ENCODE measurements around the gene GPR37L1.
"Not testable (repeated sequence)": the region's sequence is repeated elsewhere in the genome, so short reads cannot be mapped to it uniquely, and the experiment has no call there.

GPR37L1 gene

DNA sequence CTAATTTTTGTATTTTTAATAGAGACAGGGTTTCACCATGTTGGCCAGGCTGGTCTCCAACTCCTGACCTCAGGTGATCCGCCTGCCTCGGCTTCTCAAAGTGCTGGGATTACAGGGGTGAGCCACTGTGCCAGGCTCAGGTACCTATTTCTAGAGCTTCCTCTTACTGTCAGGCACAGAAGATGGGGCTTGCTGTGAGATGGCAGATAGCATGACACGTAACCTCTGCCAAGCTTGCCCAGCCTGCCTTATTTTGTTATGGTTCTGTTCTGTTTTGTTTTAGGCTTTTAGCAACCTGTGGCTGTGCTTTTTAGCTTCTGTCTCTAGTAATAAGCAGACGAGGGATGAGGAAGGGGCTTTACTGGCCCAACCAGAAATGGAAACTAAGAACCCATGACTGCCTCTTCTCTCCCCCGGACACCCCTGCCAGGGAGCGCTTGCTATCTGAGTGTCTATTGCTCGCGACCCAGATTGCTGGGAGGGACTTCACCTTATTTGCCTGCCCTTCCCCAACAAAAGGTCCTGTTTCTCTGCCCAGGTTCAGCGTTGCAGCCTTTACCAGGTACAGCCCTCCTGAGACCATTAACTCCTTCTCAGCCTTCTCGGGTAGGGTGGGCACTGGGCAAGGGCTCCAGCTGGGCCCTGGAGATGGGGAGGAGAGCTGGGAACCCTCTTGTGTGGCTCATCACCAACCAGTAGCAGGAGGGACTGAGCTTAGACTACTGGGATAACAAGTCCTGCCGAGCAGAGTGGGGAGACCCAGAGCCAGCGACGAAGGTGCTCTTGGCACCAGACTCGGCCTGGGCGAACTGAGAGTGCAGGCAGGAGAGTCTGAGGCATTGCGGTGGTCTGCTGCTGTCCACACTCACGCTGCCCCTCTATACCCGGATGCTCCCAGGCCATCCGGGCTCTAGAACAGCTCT, 57.4 kb downstream of the GPR37L1 start:
- DNase-seq (ENCODE audit: low read depth in 1 of 2, low spot score in 1 of 2), result no peak
- TF ChIP-seq, protein P1, sequence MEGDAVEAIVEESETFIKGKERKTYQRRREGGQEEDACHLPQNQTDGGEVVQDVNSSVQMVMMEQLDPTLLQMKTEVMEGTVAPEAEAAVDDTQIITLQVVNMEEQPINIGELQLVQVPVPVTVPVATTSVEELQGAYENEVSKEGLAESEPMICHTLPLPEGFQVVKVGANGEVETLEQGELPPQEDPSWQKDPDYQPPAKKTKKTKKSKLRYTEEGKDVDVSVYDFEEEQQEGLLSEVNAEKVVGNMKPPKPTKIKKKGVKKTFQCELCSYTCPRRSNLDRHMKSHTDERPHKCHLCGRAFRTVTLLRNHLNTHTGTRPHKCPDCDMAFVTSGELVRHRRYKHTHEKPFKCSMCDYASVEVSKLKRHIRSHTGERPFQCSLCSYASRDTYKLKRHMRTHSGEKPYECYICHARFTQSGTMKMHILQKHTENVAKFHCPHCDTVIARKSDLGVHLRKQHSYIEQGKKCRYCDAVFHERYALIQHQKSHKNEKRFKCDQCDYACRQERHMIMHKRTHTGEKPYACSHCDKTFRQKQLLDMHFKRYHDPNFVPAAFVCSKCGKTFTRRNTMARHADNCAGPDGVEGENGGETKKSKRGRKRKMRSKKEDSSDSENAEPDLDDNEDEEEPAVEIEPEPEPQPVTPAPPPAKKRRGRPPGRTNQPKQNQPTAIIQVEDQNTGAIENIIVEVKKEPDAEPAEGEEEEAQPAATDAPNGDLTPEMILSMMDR (IDR thresholded peaks at IDR 0.05; ENCODE audit: insufficient read depth, low read length), result no peak
- no peak for TF ChIP-seq SPI1 (IDR thresholded peaks at IDR 0.05; ENCODE audit: borderline replicate concordance, low read depth)
- TF ChIP-seq GABPA (IDR thresholded peaks at IDR 0.05; ENCODE audit: low read depth), result no peak
- TF ChIP-seq, protein P2, sequence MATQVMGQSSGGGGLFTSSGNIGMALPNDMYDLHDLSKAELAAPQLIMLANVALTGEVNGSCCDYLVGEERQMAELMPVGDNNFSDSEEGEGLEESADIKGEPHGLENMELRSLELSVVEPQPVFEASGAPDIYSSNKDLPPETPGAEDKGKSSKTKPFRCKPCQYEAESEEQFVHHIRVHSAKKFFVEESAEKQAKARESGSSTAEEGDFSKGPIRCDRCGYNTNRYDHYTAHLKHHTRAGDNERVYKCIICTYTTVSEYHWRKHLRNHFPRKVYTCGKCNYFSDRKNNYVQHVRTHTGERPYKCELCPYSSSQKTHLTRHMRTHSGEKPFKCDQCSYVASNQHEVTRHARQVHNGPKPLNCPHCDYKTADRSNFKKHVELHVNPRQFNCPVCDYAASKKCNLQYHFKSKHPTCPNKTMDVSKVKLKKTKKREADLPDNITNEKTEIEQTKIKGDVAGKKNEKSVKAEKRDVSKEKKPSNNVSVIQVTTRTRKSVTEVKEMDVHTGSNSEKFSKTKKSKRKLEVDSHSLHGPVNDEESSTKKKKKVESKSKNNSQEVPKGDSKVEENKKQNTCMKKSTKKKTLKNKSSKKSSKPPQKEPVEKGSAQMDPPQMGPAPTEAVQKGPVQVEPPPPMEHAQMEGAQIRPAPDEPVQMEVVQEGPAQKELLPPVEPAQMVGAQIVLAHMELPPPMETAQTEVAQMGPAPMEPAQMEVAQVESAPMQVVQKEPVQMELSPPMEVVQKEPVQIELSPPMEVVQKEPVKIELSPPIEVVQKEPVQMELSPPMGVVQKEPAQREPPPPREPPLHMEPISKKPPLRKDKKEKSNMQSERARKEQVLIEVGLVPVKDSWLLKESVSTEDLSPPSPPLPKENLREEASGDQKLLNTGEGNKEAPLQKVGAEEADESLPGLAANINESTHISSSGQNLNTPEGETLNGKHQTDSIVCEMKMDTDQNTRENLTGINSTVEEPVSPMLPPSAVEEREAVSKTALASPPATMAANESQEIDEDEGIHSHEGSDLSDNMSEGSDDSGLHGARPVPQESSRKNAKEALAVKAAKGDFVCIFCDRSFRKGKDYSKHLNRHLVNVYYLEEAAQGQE (IDR thresholded peaks at IDR 0.05; ENCODE audit: insufficient replicate concordance, low read depth), result no peak
- no peak for TF ChIP-seq POLR2AphosphoS5 (IDR thresholded peaks at IDR 0.05; ENCODE audit: low read depth)
- Histone ChIP-seq H3K27ac (replicated peaks) (no peak overlapping the region), H3K27me3 (ENCODE audit: insufficient read depth, poor library complexity, severe bottlenecking) (no peaks in the 10 kb centered on the region), H3K4me3 (replicated peaks; ENCODE audit: insufficient read depth, low read length) (no peak overlapping the region)

DNA sequence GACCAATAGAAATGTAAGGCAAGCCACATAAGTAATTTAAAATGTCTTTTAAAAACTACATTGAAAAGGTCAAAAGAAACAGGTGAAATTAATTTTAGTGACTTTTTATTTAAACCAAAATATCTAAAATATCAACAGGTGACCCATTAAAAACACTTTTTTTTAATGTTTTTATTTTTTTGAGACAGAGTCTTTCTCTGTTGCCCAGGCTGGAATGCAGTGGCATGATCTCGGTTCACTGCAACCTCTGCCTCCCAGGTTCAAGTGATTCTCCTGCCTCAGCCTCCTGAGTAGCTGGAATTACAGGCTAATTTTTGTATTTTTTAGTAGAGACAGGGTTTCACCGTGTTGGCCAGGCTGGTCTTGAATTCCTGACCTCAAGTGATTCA, 58.0 kb downstream of the GPR37L1 start:
- DNase-seq (ENCODE audit: low read depth in 1 of 2, low spot score in 1 of 2); H3K27ac ChIP-seq (replicated peaks); H3K4me3 ChIP-seq (replicated peaks; ENCODE audit: insufficient read depth, low read length); H3K27me3 ChIP-seq (ENCODE audit: insufficient read depth, poor library complexity, severe bottlenecking): not testable (repeated sequence)

DNA sequence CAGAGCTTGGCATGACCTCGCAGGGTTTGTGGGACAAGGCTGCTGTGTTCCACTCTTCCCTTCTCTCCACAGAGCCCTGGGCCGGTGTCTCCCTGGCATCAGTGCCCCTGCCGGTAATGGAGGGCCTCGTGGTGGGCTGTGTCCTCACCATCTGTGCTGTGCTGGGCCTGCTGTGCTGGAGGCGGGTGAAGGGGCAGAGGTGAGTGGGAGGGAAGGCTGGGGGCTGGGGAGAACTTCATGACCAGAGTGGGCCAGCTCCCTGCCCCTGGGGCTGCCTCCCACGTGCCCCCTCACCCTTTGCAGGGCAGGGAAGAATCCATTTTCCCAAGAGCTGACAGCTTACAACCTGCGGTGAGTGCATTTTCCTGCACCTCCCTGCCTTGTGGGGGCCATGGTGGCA, 58.9 kb downstream of the GPR37L1 start:
- TF ChIP-seq, protein P2 (IDR thresholded peaks at IDR 0.05; ENCODE audit: insufficient replicate concordance, low read depth), result no peak
- TF ChIP-seq SPI1 (IDR thresholded peaks at IDR 0.05; ENCODE audit: borderline replicate concordance, low read depth), result no peak
- TF ChIP-seq, protein P1 (IDR thresholded peaks at IDR 0.05; ENCODE audit: insufficient read depth, low read length), result no peak

DNA sequence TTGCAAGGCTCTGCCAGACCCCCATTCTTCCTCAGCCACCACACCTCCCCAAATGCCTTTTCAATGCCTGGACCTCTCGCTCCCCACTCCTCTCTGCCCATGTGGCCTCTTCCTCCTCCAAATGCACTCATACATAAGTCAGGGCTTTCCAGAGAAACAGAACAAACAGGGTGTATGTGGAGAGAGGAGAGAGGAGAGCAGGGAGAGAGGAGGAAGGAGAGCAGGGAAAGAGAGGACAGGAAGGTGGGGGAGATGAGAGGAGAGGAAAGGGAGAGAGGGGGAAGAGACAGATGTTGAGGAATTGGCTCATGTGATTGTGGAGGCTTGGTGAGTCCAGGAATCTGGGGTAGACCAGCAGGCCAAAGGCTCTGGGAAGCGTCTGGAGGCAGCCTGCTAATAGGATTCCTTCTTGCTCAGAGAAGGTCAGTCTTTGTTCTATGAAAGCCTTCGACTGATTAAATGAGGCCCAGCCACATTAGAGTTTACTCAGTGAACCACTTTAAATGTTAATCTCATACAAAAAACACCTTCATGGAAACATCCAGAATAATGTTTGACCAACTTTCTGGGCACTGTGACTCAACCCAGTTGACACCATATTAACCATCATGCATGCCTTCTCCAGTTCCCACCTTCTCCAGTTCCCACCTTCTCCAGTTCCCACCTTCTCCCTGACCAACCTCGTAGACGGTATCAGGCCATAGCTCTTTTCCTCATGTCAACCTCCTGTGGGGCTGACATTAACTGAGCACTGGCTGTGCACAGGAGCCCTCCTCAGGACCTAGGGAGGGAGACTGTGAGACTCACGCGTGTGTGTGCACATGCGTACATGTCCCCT, 59.5 kb downstream of the GPR37L1 start:
- DNase-seq (ENCODE audit: low read depth in 1 of 2, low spot score in 1 of 2), result no peak
- Histone ChIP-seq H3K27ac (replicated peaks) (no peak overlapping the region), H3K4me3 (replicated peaks; ENCODE audit: insufficient read depth, low read length) (no peak overlapping the region), H3K27me3 (ENCODE audit: insufficient read depth, poor library complexity, severe bottlenecking) (no peaks in the 10 kb centered on the region)
- TF ChIP-seq, protein P2 (IDR thresholded peaks at IDR 0.05; ENCODE audit: insufficient replicate concordance, low read depth), result no peak
- TF ChIP-seq GABPA (IDR thresholded peaks at IDR 0.05; ENCODE audit: low read depth), result no peak
- no peak for TF ChIP-seq POLR2AphosphoS5 (IDR thresholded peaks at IDR 0.05; ENCODE audit: low read depth)
- TF ChIP-seq, protein P1 (IDR thresholded peaks at IDR 0.05; ENCODE audit: insufficient read depth, low read length), result no peak
- no peak for TF ChIP-seq SPI1 (IDR thresholded peaks at IDR 0.05; ENCODE audit: borderline replicate concordance, low read depth)

More for the DNA sequence above, 58.9 kb downstream of the GPR37L1 start:
- H3K27ac ChIP-seq (replicated peaks), result no peak overlapping the region
- no peak for DNase-seq (ENCODE audit: low read depth in 1 of 2, low spot score in 1 of 2)
- H3K4me3 ChIP-seq (replicated peaks; ENCODE audit: insufficient read depth, low read length), result no peak overlapping the region
- H3K27me3 ChIP-seq (ENCODE audit: insufficient read depth, poor library complexity, severe bottlenecking), result no peaks in the 10 kb centered on the region
